B cell (primary cell): Measurements from ENCODE around the gene HYAL1. TPM values are rescaled to one million over a fixed set of nuclear protein-coding genes. Genes with fewer than 3 reads are reported as not detected.
A peak's percentile ranks its signal among the peaks of the same experiment; 100 is the strongest.

Experiments
- ATAC-seq: fragments of 200-7000 bp; cut with Tn5 transposase; one replicate; pipeline ENCODE4 v1.10.0; 2021; ENCODE audit warnings: low read depth, mild to moderate bottlenecking, moderate number of reproducible peaks, moderate library complexity
- CTCF ChIA-PET: fragments of 350-600 bp; sonication (Branson Sonifier 250); formaldehyde crosslinking; loops from one replicate; lab custom pipeline; 2021; ENCODE audit warnings: antibody characterized with exemption, inconsistent platforms; lab: Charles Lee
- POLR2A ChIA-PET: fragments of 350-600 bp; sonication (Branson Sonifier 250); formaldehyde crosslinking; loops from one replicate; lab custom pipeline; 2021; ENCODE audit warnings: antibody characterized with exemption; lab: Charles Lee
- DNase-seq: peaks from one replicate; pipeline ENCODE4 v3.0.0; 2013
- H2AFZ ChIP-seq: 2 replicates; pipeline ENCODE4 v1.6.1; 2012; ENCODE audit warnings: mild to moderate bottlenecking, low read depth, low read length; ENCODE audit not compliant: insufficient read depth, poor library complexity, severe bottlenecking
- H3K27ac ChIP-seq, 2 donors: 1 replicate in 1 of 2; 2 replicates in 1 of 2; pipeline ENCODE4 v1.5.1; 2012 to 2013; ENCODE audit warnings: low read length in 2 of 2, mild to moderate bottlenecking in 2 of 2, moderate library complexity in 1 of 2
- H3K27me3 ChIP-seq, 4 experiments: fragments of 200-600 bp in 1 of 4; sonication (generic) in 1 of 4; replicated peaks in 1 of 4; 1 replicate in 2 of 4; 2 replicates in 2 of 4; pipeline versions ENCODE4 v1.6.1 to v1.7.0; 2013 to 2016; ENCODE audit warnings: low read length in 3 of 4, mild to moderate bottlenecking in 2 of 4, mixed read lengths in 1 of 4, moderate library complexity in 1 of 4; ENCODE audit not compliant: insufficient read depth in 4 of 4, control insufficient read depth in 3 of 4; ENCODE audit errors: control extremely low read depth in 1 of 4
- H3K36me3 ChIP-seq, 2 experiments: replicated peaks in 1 of 2; 1 replicate in 1 of 2; 2 replicates in 1 of 2; pipeline versions ENCODE4 v1.6.1 to v1.7.1; 2013; ENCODE audit warnings: low read length in 1 of 2; ENCODE audit not compliant: insufficient read depth in 2 of 2, control insufficient read depth in 1 of 2; ENCODE audit errors: control extremely low read depth in 1 of 2, extremely low read depth in 1 of 2
- H3K4me1 ChIP-seq, 2 donors: fragments of 200-600 bp in 1 of 2; sonication (generic) in 1 of 2; 1 replicate in 1 of 2; 2 replicates in 1 of 2; pipeline versions ENCODE4 v1.5.1 to v1.6.1; 2013 to 2017; ENCODE audit warnings: low read length in 2 of 2; ENCODE audit not compliant: control insufficient read depth in 2 of 2, insufficient read depth in 2 of 2
- H3K4me2 ChIP-seq: replicated peaks from 2 replicates; pipeline ENCODE3; 2012; ENCODE audit warnings: mild to moderate bottlenecking, low read depth, low read length; ENCODE audit not compliant: poor library complexity, severe bottlenecking
- H3K4me3 ChIP-seq, 5 experiments: fragments of 200-600 bp in 1 of 5; sonication (generic) in 1 of 5; 1 replicate in 3 of 5; 2 replicates in 2 of 5; pipeline versions ENCODE4 v1.5.1 to v1.7.0; 2011 to 2016; ENCODE audit warnings: low read length in 4 of 5, mild to moderate bottlenecking in 4 of 5, low read depth in 2 of 5, control low read depth in 1 of 5, moderate library complexity in 1 of 5; ENCODE audit not compliant: insufficient read depth in 1 of 5; ENCODE audit errors: control extremely low read depth in 1 of 5, extremely low read depth in 1 of 5
- H3K79me2 ChIP-seq: fragments of 200-600 bp; sonication (generic); one replicate; pipeline ENCODE4 v1.6.0; 2016; ENCODE audit warnings: low read length; ENCODE audit not compliant: control insufficient read depth, insufficient read depth
- H3K9ac ChIP-seq: fragments of 200-600 bp; sonication (generic); 2 replicates; pipeline ENCODE4 v1.6.1; 2017; ENCODE audit warnings: mild to moderate bottlenecking, low read length, moderate library complexity
- H3K9me3 ChIP-seq, 3 donors: one replicate each; pipeline versions ENCODE4 v1.6.1 to v1.7.1; 2013; ENCODE audit warnings: low read length in 2 of 3; ENCODE audit not compliant: control insufficient read depth in 2 of 3, insufficient read depth in 1 of 3; ENCODE audit errors: control extremely low read depth in 1 of 3
- H4K20me1 ChIP-seq: 2 replicates; pipeline ENCODE4 v1.6.0; 2012; ENCODE audit warnings: mild to moderate bottlenecking, low read length; ENCODE audit not compliant: insufficient read depth, control insufficient read depth, poor library complexity, severe bottlenecking
- H3K27ac Mint-ChIP-seq: one replicate; pipeline ENCODE4 v1.8.0; 2021; ENCODE audit warnings: mixed read lengths
- H3K27me3 Mint-ChIP-seq: one replicate; pipeline ENCODE4 v1.8.0; 2021; ENCODE audit warnings: mixed read lengths
- H3K4me1 Mint-ChIP-seq: one replicate; pipeline ENCODE4 v1.8.0; 2021; ENCODE audit warnings: mixed read lengths
- H3K4me3 Mint-ChIP-seq: one replicate; pipeline ENCODE4 v1.8.0; 2021; ENCODE audit warnings: mixed read lengths
- H3K9me3 Mint-ChIP-seq: one replicate; pipeline ENCODE4 v1.8.0; 2022; ENCODE audit warnings: mixed read lengths; ENCODE audit not compliant: insufficient read depth
- CTCF ChIP-seq: fragments of 200-600 bp; IDR thresholded peaks from one replicate; pipeline ENCODE4 v1.8.0; 2022; ENCODE audit warnings: antibody characterized with exemption, mild to moderate bottlenecking
- EZH2 ChIP-seq: IDR thresholded peaks from 2 replicates; pipeline ENCODE4 v1.6.1; 2012; ENCODE audit warnings: borderline replicate concordance, low read depth, mild to moderate bottlenecking, moderate library complexity, low read length; ENCODE audit not compliant: insufficient read depth, poor library complexity, severe bottlenecking
- WGBS: methylation state at CpG from one replicate; pipeline ENCODE4 v1.1.5; 2013; ENCODE audit warnings: missing lambda C conversion rate; ENCODE audit not compliant: insufficient coverage; 5-methylcytosine and 5-hydroxymethylcytosine counted together
- intact Hi-C: fragments of 100-400 bp; cut with micrococcal nuclease; formaldehyde crosslinking; loops from one replicate; pipeline ENCODE4 v1.10.0; 2022
- polyA plus RNA-seq: library from polyadenylated mRNA; depleted of rRNA; stranded (reverse); fragments of >200 nt; gene quantifications from 2 replicates; pipeline ENCODE4 v1.2.3, GENCODE V29; 2012
- total RNA-seq, 2 donors: library from RNA; stranded (reverse); fragments of 120-200 nt in 1 of 2; gene quantifications; 1 replicate in 1 of 2; 2 replicates in 1 of 2; pipeline versions ENCODE4 v1.2.3 to v1.2.4, GENCODE V29; 2013 to 2022

Gene HYAL1
- total and polyA plus RNA-seq, 2 donors (not counting 1 experiment from before 2014, with no cell fraction given) = 0.12 to 0.30 TPM

- peak overlapping the region; percentile 44 to 79 for H3K27ac ChIP-seq
- H4K20me1 ChIP-seq = peaks cover 45% of the 10 kb centered on the region
- no peaks in the 10 kb centered on the region for H3K9me3 ChIP-seq
- TF ChIP-seq EZH2 (no peak), CTCF (peak; percentile 93)
- H3K4me1 ChIP-seq = peaks cover 12 to 17% of the 10 kb centered on the region in 2 donors
- Mint-ChIP-seq H3K27me3 (no peaks in the 10 kb centered on the region), H3K9me3 (no peaks in the 10 kb centered on the region), H3K27ac (peak overlapping the region; percentile 80), H3K4me3 (peak overlapping the region; percentile 77), H3K4me1 (peaks cover 12% of the 10 kb centered on the region)
- peak overlapping the region; percentile 82 for H2AFZ ChIP-seq
- H3K4me2 ChIP-seq = peak overlapping the region; percentile 98
- peaks cover 0 to 5% (median 0%) of the 10 kb centered on the region in 4 experiments for H3K27me3 ChIP-seq
- DNase-seq (peak; percentile 90), ATAC-seq (peak; percentile 93)
- ChIA-PET CTCF (interaction anchor here (0.7 to 27.3 kb wide), 10 partner anchors 12 to 258 kb away, joined by 3 to 596 read pairs (median 4); partner anchors contain the start of gene GNAI2), POLR2A (interaction anchor here (0.6 to 1.2 kb wide), 3 partner anchors 34 to 243 kb away, joined by 3 read pairs; partner anchors contain the start of gene CACNA2D2)
- intact Hi-C loops = loop anchor here (1.0 kb wide), 3 partner anchors 13 to 33 kb away; no protein-coding TSS in a partner anchor
- peak overlapping the region in 4 of 5 experiments; percentile 48 to 58 (median 54) for H3K4me3 ChIP-seq
- 4% methylated on average over 65 of the region's 70 CpGs for WGBS
- peaks cover 0 to 28% of the 10 kb centered on the region in 2 experiments for H3K36me3 ChIP-seq
- H3K79me2 ChIP-seq = peaks cover 3% of the 10 kb centered on the region
- H3K9ac ChIP-seq = peak overlapping the region; percentile 77
Observed at GRCh38 chr3:50260027-50260941, 43.1 kb downstream of the HYAL1 start.
